Glutamatergic neuron (in vitro differentiated cells): ENCODE data around the gene SGSH. TPM values are rescaled to one million over a fixed set of nuclear protein-coding genes. Genes with fewer than 3 reads are reported as not detected.

Experiments used
- DNase-seq: peaks from one replicate; pipeline ENCODE4 v3.0.0; 2022
- H3K27ac Mint-ChIP-seq: one replicate; pipeline ENCODE4 v1.8.0; 2020; ENCODE audit warnings: mild to moderate bottlenecking, mixed read lengths, inconsistent platforms; ENCODE audit not compliant: unreplicated experiment
- H3K27me3 Mint-ChIP-seq: one replicate; pipeline ENCODE4 v1.8.0; 2020; ENCODE audit warnings: mild to moderate bottlenecking, moderate library complexity, mixed read lengths, inconsistent platforms; ENCODE audit not compliant: unreplicated experiment
- H3K36me3 Mint-ChIP-seq: one replicate; pipeline ENCODE4 v1.8.0; 2020; ENCODE audit warnings: mild to moderate bottlenecking, mixed read lengths, inconsistent platforms; ENCODE audit not compliant: unreplicated experiment
- H3K4me1 Mint-ChIP-seq: one replicate; pipeline ENCODE4 v1.8.0; 2020; ENCODE audit warnings: mild to moderate bottlenecking, low read depth, mixed read lengths, inconsistent platforms; ENCODE audit not compliant: unreplicated experiment
- H3K4me3 Mint-ChIP-seq: one replicate; pipeline ENCODE4 v1.8.0; 2020; ENCODE audit warnings: mild to moderate bottlenecking, mixed read lengths, inconsistent platforms; ENCODE audit not compliant: unreplicated experiment
- H3K9me3 Mint-ChIP-seq: one replicate; pipeline ENCODE4 v1.8.0; 2020; ENCODE audit warnings: mild to moderate bottlenecking, moderate library complexity, mixed read lengths, inconsistent platforms; ENCODE audit not compliant: unreplicated experiment
- total RNA-seq: library from RNA; stranded (reverse); fragmentation: NEBNext Ultra II Directional; extraction: Animal tissue kit (Norgen Biotek cat#: 25700); gene quantifications from one replicate; pipeline ENCODE4 v1.2.1, GENCODE V29; 2021; ENCODE audit not compliant: unreplicated experiment
- TF ChIP-seq, protein P1 (sequence below): fragments of 200-600 bp; sonication (generic); IDR thresholded peaks from one replicate; pipeline ENCODE4 v1.5.0; 2021; ENCODE audit not compliant: partially characterized antibody, unreplicated experiment

SGSH gene
- total RNA-seq, 1 donor from 2014 or later, result 17.3 TPM

- Mint-ChIP-seq H3K36me3 (peaks cover 13% of the 10 kb centered on the region), H3K9me3 (peaks cover 7% of the 10 kb centered on the region), H3K4me3 (no peak overlapping the region), H3K27me3 (peaks cover 8% of the 10 kb centered on the region), H3K27ac (no peak overlapping the region), H3K4me1 (peaks cover 3% of the 10 kb centered on the region)
- TF ChIP-seq, protein P1, sequence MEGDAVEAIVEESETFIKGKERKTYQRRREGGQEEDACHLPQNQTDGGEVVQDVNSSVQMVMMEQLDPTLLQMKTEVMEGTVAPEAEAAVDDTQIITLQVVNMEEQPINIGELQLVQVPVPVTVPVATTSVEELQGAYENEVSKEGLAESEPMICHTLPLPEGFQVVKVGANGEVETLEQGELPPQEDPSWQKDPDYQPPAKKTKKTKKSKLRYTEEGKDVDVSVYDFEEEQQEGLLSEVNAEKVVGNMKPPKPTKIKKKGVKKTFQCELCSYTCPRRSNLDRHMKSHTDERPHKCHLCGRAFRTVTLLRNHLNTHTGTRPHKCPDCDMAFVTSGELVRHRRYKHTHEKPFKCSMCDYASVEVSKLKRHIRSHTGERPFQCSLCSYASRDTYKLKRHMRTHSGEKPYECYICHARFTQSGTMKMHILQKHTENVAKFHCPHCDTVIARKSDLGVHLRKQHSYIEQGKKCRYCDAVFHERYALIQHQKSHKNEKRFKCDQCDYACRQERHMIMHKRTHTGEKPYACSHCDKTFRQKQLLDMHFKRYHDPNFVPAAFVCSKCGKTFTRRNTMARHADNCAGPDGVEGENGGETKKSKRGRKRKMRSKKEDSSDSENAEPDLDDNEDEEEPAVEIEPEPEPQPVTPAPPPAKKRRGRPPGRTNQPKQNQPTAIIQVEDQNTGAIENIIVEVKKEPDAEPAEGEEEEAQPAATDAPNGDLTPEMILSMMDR, result no peak
- no peak for DNase-seq
Observed at GRCh38 chr17:80227666-80228065, 7.5 kb upstream of the SGSH start.

DNA sequence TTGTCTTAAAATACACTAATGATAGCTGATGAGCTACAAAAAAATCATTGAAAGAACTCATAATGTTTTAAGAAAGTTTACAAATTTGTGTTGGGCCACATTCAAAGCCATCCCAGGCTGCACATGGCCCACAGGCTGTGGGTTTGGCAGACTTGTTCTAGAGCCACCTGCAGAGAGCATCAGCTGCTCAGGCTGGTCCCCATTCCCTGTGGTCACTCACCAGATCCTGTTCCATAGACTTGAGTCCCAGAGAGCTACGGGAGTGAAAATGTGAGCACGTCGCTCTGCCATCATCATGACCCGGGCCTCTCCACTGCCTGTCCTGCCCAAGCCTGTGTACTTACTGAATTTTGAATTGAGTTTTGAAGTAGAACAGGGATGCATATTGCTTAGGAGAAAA is 7.0 kb upstream of the SGSH start:
- peaks cover 8% of the 10 kb centered on the region for H3K36me3 Mint-ChIP-seq
- H3K27ac Mint-ChIP-seq, result no peak overlapping the region
- peaks cover 3% of the 10 kb centered on the region for H3K4me1 Mint-ChIP-seq
- DNase-seq, result no peak
- TF ChIP-seq, protein P1, result no peak
- H3K9me3 Mint-ChIP-seq, result peaks cover 5% of the 10 kb centered on the region
- H3K4me3 Mint-ChIP-seq, result no peak overlapping the region
- peaks cover 8% of the 10 kb centered on the region for H3K27me3 Mint-ChIP-seq

DNA sequence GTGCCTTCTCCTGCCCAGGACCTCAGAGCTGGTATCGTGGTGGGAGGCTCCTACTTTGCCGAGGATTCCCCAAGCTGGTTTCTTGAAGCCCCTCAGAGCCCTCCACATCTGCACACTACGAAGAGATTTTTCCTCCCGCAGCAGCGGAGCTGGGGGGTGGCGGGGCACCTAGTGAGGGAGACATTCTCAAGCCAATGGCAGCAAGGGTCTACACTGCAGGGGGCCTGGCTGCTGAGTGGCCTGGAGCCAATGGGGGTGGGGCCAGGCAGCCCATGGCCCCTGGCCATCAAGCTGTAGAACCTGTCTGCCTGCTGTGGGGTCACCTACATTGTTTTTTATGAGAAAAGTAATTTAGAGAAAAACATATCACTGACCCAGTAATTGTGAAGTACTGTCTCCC is 5.1 kb upstream of the SGSH start:
- Mint-ChIP-seq H3K9me3 (peaks cover 6% of the 10 kb centered on the region), H3K27ac (no peak overlapping the region), H3K4me3 (no peak overlapping the region)

GRCh38 chr17:80224683-80225082 is 4.5 kb upstream of the SGSH start:
- TF ChIP-seq, protein P1, result no peak
- peaks cover 3% of the 10 kb centered on the region for H3K36me3 Mint-ChIP-seq
- no peak for DNase-seq
- peaks cover 5% of the 10 kb centered on the region for H3K4me1 Mint-ChIP-seq
- no peak overlapping the region for H3K4me3 Mint-ChIP-seq
- H3K9me3 Mint-ChIP-seq, result peaks cover 6% of the 10 kb centered on the region
- H3K27me3 Mint-ChIP-seq, result peaks cover 8% of the 10 kb centered on the region
- H3K27ac Mint-ChIP-seq, result no peak overlapping the region

More for the DNA sequence above, 5.1 kb upstream of the SGSH start:
- H3K4me1 Mint-ChIP-seq, result peaks cover 5% of the 10 kb centered on the region
- TF ChIP-seq, protein P1, result no peak
- peaks cover 8% of the 10 kb centered on the region for H3K27me3 Mint-ChIP-seq
- H3K36me3 Mint-ChIP-seq, result peaks cover 3% of the 10 kb centered on the region
- no peak for DNase-seq

- no peak overlapping the region for H3K27ac Mint-ChIP-seq
- no peak for DNase-seq
- peaks cover 5% of the 10 kb centered on the region for H3K4me1 Mint-ChIP-seq
- peak overlapping the region; percentile 31 for H3K4me3 Mint-ChIP-seq
- TF ChIP-seq, protein P1, result no peak
- peaks cover 6% of the 10 kb centered on the region for H3K9me3 Mint-ChIP-seq
- peaks cover 3% of the 10 kb centered on the region for H3K36me3 Mint-ChIP-seq
- H3K27me3 Mint-ChIP-seq, result peaks cover 8% of the 10 kb centered on the region
Observed at GRCh38 chr17:80223838-80224497, 3.8 kb upstream of the SGSH start.
